ACC112 (cell line): ENCODE data around the gene APOL2.
"Not testable (repeated sequence)": the region's sequence is repeated elsewhere in the genome, so short reads cannot be mapped to it uniquely, and the experiment has no call there.

Source experiments
- H2AFZ ChIP-seq: fragments of 200-600 bp; sonication (generic); one replicate; pipeline ENCODE4 v1.6.0; 2017; ENCODE audit warnings: antibody characterized with exemption, low read length; ENCODE audit not compliant: unreplicated experiment
- H3K27ac ChIP-seq: fragments of 200-600 bp; sonication (generic); 2 replicates; pipeline ENCODE4 v1.5.1; 2014; ENCODE audit warnings: low read depth, mild to moderate bottlenecking, antibody characterized with exemption, low read length, moderate library complexity
- H3K27me3 ChIP-seq: fragments of 200-600 bp; sonication (generic); 2 replicates; pipeline ENCODE4 v1.6.1; 2014; ENCODE audit warnings: mild to moderate bottlenecking, antibody characterized with exemption, low read length, moderate library complexity, mixed read lengths; ENCODE audit not compliant: insufficient read depth
- H3K36me3 ChIP-seq: fragments of 200-600 bp; sonication (generic); 2 replicates; pipeline ENCODE4 v1.6.1; 2016; ENCODE audit warnings: mild to moderate bottlenecking, antibody characterized with exemption, low read length, moderate library complexity, mixed read lengths; ENCODE audit not compliant: insufficient read depth
- H3K4me1 ChIP-seq: fragments of 200-600 bp; sonication (generic); one replicate; pipeline ENCODE4 v1.6.1; 2016; ENCODE audit warnings: low read length, mixed read lengths; ENCODE audit not compliant: insufficient read depth, unreplicated experiment, control insufficient read depth
- H3K4me3 ChIP-seq: fragments of 200-600 bp; sonication (generic); 2 replicates; pipeline ENCODE4 v1.5.1; 2014; ENCODE audit warnings: mild to moderate bottlenecking, low read depth, low read length
- H3K79me2 ChIP-seq: fragments of 200-600 bp; sonication (generic); one replicate; pipeline ENCODE4 v1.6.0; 2016; ENCODE audit warnings: low read length; ENCODE audit not compliant: control insufficient read depth, unreplicated experiment, insufficient read depth

APOL2 gene

DNA sequence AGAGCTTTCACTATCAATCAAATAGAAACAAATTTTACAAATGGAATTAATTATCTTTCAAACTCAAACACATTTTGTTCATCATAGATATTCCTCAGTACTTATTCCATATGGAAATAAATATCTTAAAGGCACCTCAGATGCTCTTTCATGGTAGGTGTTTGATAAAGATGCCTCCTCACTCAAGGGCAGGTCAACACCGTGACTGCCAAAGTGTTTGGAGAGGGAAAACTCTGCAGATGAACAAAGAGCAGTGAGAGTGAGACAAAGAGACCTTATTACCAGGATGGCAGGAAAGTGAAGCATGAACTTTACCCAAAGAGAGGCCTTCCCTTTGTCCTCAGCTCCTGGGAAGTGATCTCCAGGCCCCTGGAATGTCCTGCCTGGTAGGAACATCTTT is 11.0 kb downstream of the APOL2 start:
- not testable (repeated sequence) for H3K27ac ChIP-seq, H3K4me3 ChIP-seq, H2AFZ ChIP-seq, H3K79me2 ChIP-seq, H3K36me3 ChIP-seq, H3K27me3 ChIP-seq, H3K4me1 ChIP-seq

DNA sequence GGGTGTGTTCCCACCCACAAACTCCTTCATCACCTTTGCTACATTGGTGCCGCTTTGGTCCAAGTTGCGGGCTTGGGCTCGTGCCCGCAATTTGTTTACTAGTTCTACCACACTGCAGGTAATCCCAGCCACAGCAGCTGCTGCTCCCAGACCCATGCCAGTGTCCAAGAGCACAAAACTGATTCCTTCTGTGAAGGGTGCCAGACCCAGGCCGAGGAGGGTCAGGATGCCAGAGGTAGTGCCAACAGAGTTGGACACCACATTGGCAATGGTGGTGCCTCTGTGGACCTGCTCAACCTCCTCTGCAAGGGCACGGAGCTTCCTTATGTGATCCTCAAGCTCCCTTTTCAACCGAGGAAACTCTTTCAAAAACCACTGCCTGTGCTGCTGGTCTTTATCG is 11.5 kb downstream of the APOL2 start:
- H3K36me3 ChIP-seq: no peaks in the 10 kb centered on the region; the same call in 1 of the 2 replicates
- no peak overlapping the region for H3K4me3 ChIP-seq
- H3K79me2 ChIP-seq: no peaks in the 10 kb centered on the region
- no peaks in the 10 kb centered on the region for H3K27me3 ChIP-seq
- no peak overlapping the region for H3K27ac ChIP-seq
- H3K4me1 ChIP-seq: no peaks in the 10 kb centered on the region
- H2AFZ ChIP-seq: no peak overlapping the region

DNA sequence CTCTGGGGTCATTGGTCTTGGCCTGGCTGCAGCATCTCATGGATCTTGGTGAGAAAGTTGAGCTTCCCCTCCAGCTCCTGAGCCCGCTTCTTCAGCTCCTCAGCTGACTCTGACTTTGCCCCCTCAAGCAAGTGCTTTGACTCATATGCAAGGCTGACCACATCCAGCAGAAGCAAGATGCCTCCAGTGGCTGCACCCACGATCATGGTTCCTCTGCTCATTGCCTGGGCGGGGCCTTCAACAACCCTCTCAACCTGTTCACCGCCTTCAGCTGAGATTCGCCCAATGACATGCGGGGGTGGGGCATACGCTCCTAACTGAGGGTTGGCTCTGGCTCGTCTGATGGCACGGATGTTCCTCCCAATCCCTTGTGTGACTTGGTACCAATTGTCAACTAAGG is 11.9 kb downstream of the APOL2 start:
- Histone ChIP-seq H3K4me1 (no peaks in the 10 kb centered on the region), H2AFZ (no peak overlapping the region), H3K79me2 (no peaks in the 10 kb centered on the region), H3K27me3 (no peaks in the 10 kb centered on the region), H3K27ac (no peak overlapping the region), H3K36me3 (no peaks in the 10 kb centered on the region; the same call in 1 of the 2 replicates), H3K4me3 (no peak overlapping the region)

DNA sequence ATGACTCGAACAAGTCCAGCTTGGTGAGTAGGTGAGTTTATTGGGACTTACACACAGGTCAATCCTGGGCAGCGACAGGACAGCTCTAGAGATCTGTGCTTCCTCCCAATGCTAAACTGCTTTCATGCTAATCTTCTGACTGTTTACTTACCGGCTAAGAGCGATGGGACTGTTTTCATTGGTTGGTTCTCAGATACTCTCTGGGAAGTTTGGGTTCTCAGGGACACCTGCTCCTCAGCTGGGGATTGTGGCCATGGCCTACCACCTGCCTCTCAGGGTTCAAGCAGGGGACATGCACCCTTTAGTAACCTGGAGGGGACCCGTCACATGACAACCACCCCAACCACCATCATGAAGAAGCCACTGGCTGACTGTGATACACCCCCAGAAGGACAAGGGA is 13.1 kb downstream of the APOL2 start:
- H3K27me3 ChIP-seq: no peaks in the 10 kb centered on the region
- H3K4me1 ChIP-seq: peaks cover 4% of the 10 kb centered on the region
- H3K79me2 ChIP-seq: no peaks in the 10 kb centered on the region
- H3K36me3 ChIP-seq: no peaks in the 10 kb centered on the region
- no peak overlapping the region for H2AFZ ChIP-seq
- no peak overlapping the region for H3K4me3 ChIP-seq
- no peak overlapping the region for H3K27ac ChIP-seq

DNA sequence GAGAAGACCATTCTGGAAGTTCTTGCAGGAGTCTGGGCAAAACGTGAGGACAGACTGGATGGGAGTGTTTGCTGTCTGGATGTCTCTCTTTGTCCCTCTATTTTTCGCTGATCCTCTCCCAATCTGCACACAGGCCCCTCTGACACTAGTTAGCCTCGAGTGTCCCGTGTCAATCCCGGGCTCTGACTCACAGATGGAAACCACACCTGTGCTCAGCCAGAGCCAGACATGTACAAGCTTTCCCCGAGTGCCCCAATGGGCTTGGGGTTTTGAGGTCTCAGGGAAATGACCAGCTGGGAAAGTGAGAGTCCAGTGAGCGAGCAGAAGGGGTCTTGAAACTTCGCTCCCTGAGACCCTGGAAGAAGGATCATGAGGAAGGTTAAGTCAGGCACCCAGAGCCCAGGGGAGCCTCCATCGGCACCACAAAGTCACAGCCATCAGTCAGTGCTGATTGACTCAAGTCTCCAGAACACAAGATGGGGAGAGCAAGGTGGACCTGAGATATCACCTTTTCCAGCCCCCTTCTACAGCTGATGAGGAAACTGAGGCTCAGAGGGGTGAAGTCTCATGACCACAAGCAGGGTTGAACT is 13.9 kb downstream of the APOL2 start:
- no peaks in the 10 kb centered on the region for H3K27me3 ChIP-seq
- no peaks in the 10 kb centered on the region for H3K79me2 ChIP-seq
- no peaks in the 10 kb centered on the region for H3K36me3 ChIP-seq
- no peak overlapping the region for H3K4me3 ChIP-seq
- H3K27ac ChIP-seq: no peak overlapping the region
- no peak overlapping the region for H2AFZ ChIP-seq
- peaks cover 8% of the 10 kb centered on the region for H3K4me1 ChIP-seq

DNA sequence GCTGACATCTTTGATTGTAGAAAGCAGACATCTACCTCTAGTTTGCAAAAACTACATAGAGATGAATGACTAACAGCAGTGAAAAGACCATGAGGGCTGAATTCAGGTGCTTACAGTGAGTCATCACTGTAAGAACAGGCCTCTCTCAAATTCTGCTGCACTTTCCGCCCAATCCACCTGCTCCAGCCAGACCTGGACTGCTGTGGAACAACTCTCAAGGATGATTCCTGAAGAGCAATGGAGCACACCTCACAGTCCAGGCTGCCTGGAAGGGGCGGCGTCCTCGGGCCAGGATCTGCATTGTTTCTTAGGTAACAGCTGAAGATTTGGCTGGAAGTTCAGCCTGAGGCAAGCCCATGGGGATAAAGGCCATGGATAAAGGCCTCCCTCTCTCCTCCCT is 15.1 kb downstream of the APOL2 start:
- no peaks in the 10 kb centered on the region for H3K79me2 ChIP-seq
- no peak overlapping the region for H3K27ac ChIP-seq
- no peaks in the 10 kb centered on the region for H3K27me3 ChIP-seq
- H3K4me3 ChIP-seq: no peak overlapping the region
- no peak overlapping the region for H2AFZ ChIP-seq
- H3K36me3 ChIP-seq: no peaks in the 10 kb centered on the region
- H3K4me1 ChIP-seq: peaks cover 8% of the 10 kb centered on the region

DNA sequence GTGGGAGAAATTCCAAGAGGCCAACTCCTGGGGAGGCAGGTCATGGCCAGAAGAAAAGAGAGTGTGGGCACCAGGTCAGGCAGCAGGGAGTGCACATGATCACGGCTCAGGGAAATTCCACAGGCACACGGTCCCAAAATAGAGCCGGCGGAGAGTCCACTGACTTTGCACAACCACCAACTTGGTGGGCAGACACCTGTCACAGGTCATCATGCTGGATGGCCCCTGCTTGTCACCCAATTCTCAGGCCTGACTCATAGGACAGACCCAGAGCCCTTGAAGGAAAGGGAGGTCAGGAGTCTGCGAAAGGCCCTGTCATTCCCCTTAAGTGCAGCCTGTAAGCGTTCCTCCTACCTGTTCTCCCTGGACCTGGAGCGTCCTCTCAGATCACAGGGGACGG is 15.8 kb downstream of the APOL2 start:
- Histone ChIP-seq H3K4me3 (no peak overlapping the region), H2AFZ (no peak overlapping the region), H3K36me3 (no peaks in the 10 kb centered on the region), H3K4me1 (peaks cover 8% of the 10 kb centered on the region), H3K27ac (no peak overlapping the region), H3K27me3 (no peaks in the 10 kb centered on the region), H3K79me2 (no peaks in the 10 kb centered on the region)

DNA sequence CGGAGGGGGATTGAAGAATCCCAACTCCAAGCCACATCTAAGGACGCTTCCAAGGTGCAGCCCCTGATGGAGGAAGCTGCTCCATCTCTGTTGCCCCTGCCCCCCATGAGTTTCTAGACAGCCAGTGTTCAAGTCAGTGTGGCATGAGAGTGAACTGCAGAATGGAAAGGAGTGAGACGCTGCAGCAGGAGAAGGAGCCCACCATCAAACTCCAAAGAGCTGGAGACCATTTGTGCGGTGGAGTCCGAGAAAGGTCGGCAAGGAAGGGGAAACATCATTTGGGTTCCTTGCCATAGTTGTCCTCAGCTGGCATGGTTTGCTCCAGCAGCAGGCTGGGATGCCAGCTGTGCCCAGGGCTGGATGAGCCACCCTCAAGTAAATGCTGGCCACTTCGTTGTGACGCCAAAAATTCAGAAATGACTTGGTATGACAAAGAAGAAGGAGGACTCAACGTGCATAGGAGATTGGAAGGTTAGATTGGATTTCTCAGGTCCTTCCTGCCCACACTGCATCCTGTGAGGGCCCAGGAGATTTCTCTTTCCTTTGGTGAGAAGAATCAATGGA is 16.4 kb downstream of the APOL2 start:
- Histone ChIP-seq H3K4me1 (peaks cover 8% of the 10 kb centered on the region), H2AFZ (no peak overlapping the region), H3K27me3 (no peaks in the 10 kb centered on the region), H3K4me3 (no peak overlapping the region), H3K36me3 (no peaks in the 10 kb centered on the region), H3K79me2 (no peaks in the 10 kb centered on the region), H3K27ac (no peak overlapping the region)

DNA sequence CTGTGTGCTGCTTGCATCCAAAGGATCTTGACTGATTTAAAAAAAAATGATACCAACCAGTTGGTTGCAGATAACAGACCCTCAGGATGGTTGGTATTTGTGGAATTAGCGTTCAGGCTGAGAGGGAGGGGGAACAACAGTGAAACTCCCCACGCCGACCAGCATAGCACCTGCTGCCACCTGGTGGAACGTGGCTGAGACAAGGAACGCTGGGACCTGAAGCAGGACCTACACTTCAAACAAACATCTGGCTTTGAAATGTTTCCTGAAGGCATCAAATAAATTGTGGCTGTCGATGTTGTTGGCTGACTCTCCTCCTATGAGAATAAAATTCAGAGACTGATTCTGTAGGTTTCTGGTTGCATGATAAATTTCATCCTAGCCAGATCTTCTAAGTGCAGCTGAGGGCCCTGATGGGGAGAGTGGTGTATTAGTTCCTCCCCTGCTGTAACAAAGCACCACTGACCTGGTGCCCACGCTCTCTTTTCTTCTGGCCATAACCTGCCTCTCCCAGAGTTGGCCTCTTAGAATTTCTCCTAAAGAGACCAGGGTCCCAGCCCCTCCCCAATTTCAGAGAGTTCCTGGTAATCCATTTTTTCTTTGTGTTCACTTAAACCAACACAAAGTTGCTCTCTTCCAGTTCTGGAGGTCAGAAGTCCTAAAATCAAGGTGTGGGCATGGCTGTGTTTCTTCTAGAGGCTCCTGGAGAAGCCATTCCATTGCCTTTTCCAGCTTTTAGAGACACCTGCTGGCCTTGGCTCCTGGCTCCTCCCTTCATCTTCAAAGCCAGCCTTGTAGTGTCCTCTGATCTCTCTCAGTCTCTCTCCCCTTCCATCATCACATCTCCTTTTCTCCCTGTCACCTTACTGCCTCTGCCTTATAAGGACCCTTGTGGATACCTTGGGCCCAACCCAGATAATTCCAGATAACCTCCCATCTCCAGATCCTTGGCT is 17.3 kb downstream of the APOL2 start:
- no peaks in the 10 kb centered on the region; the same call in 1 of the 2 replicates for H3K27me3 ChIP-seq
- H3K4me1 ChIP-seq: peaks cover 8% of the 10 kb centered on the region
- H3K36me3 ChIP-seq: no peaks in the 10 kb centered on the region
- peak overlapping the region; percentile 60 for H3K4me3 ChIP-seq
- no peaks in the 10 kb centered on the region for H3K79me2 ChIP-seq
- no peak overlapping the region for H2AFZ ChIP-seq
- no peak overlapping the region for H3K27ac ChIP-seq

DNA sequence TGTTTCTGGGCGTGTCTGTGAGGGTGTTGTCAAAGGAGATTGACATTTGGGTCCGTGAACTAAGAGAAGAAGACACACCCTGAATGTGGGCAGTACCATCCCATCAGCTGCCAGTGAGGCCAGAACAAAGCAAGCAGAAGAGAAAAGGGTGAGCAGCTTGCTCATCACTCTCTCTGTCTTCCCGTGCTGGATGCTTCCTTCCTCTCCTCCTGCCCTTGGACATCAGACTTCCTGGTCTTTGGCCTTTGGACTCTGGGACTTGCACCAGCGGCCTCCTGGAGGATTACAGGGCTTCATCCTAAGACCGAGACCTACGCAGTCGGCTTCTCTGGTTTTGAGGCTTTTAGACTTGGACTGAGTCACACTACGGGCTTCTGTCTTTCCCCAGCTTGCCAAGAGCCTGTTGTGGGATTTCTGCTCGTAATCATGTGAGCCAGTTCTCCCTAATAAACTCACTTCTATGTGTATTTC is 18.8 kb downstream of the APOL2 start:
- Histone ChIP-seq H3K36me3 (no peaks in the 10 kb centered on the region), H3K4me3 (peak overlapping the region; percentile 60), H2AFZ (peak overlapping the region; percentile 75), H3K4me1 (peaks cover 8% of the 10 kb centered on the region), H3K27ac (peak overlapping the region; percentile 50), H3K79me2 (no peaks in the 10 kb centered on the region), H3K27me3 (peaks cover 6% of the 10 kb centered on the region; the same call in 1 of the 2 replicates)
